ENCODE data around the gene ZBTB7B. TPM values are rescaled to one million over a fixed set of nuclear protein-coding genes. Genes with fewer than 3 reads are reported as not detected.

The ZBTB7B gene
- total and polyA plus RNA-seq, 9 of the 15 experiments (the other 6 are each of a cell fraction or from before 2014, with no cell fraction given): 0.04 to 46.5 (median 15.2) TPM

DNA sequence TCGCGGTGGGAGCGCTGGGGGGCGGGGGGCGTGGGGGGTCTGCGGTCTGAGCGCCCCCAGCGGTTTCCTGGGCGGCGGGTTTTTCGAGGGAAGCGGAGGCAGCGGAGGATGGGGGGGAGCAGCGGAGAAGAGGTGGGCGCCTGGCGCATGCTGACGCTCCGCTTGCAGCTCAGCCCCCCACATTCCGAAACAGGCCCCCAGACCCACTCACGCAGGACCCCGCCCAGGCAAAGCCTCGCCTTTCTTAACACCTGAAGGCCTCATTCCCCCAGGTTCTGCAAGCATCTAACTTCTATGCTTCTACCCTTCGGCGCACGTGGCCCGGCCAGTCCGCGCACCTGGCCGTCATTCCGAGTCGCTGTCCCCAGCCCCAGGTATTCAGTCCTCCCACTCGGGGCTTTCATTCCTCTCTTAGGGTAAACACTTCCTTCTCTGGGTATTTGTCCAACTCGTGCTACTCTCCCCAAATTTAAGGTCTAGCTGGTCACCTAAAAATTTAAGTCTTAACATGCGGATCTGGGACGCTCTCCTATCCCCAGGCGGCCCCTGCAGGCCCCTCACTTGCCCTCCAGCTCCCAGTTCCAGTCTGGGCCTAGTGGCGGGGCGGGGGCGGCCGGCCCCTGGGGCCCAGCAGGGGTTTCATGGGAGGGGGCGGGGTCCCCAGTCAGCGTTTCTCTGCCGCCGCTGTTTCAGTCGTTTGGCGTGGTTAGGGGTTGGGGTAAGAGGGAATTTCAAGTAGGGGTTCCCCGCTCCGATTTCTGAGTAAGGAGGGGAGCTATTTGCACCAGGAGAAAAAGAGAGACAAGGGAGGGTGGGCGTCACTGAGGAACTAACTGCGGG lies 2.8 kb upstream of the ZBTB7B start (continued):
- TF ChIP-seq, protein P1, sequence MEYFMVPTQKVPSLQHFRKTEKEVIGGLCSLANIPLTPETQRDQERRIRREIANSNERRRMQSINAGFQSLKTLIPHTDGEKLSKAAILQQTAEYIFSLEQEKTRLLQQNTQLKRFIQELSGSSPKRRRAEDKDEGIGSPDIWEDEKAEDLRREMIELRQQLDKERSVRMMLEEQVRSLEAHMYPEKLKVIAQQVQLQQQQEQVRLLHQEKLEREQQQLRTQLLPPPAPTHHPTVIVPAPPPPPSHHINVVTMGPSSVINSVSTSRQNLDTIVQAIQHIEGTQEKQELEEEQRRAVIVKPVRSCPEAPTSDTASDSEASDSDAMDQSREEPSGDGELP (CRISPR knock-in tag; IDR thresholded peaks at IDR 0.05; ENCODE audit: borderline replicate concordance): 0 out of 2 replicates have a peak, but pooled peaks have one; percentile 9
- TF ChIP-seq, protein P2, sequence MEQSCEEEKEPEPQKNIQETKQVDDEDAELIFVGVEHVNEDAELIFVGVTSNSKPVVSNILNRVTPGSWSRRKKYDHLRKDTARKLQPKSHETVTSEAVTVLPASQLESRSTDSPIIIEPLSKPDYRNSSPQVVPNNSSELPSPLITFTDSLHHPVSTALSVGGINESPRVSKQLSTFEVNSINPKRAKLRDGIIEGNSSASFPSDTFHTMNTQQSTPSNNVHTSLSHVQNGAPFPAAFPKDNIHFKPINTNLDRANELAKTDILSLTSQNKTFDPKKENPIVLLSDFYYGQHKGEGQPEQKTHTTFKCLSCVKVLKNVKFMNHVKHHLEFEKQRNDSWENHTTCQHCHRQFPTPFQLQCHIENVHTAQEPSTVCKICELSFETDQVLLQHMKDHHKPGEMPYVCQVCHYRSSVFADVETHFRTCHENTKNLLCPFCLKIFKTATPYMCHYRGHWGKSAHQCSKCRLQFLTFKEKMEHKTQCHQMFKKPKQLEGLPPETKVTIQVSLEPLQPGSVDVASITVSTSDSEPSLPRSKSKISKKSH (CRISPR knock-in tag; IDR thresholded peaks at IDR 0.05): no peak
- TF ChIP-seq E2F3 (CRISPR knock-in tag; IDR thresholded peaks at IDR 0.05): peak; percentile 15; the same call in 1 of the 2 replicates
- TF ChIP-seq, protein P3, sequence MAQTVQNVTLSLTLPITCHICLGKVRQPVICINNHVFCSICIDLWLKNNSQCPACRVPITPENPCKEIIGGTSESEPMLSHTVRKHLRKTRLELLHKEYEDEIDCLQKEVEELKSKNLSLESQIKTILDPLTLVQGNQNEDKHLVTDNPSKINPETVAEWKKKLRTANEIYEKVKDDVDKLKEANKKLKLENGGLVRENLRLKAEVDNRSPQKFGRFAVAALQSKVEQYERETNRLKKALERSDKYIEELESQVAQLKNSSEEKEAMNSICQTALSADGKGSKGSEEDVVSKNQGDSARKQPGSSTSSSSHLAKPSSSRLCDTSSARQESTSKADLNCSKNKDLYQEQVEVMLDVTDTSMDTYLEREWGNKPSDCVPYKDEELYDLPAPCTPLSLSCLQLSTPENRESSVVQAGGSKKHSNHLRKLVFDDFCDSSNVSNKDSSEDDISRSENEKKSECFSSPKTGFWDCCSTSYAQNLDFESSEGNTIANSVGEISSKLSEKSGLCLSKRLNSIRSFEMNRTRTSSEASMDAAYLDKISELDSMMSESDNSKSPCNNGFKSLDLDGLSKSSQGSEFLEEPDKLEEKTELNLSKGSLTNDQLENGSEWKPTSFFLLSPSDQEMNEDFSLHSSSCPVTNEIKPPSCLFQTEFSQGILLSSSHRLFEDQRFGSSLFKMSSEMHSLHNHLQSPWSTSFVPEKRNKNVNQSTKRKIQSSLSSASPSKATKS (CRISPR knock-in tag; IDR thresholded peaks at IDR 0.05): no peak
- TF ChIP-seq ZNF780A (CRISPR knock-in tag; IDR thresholded peaks at IDR 0.05): no peak
- TF ChIP-seq POLR2AphosphoS5 (IDR thresholded peaks at IDR 0.05; ENCODE audit: control insufficient read depth, insufficient read depth, low read depth, low read length): no peak; the same call in 1 of the 2 replicates
- TF ChIP-seq CHCHD3 (CRISPR knock-in tag; IDR thresholded peaks at IDR 0.05): no peak
- TF ChIP-seq, protein P4, sequence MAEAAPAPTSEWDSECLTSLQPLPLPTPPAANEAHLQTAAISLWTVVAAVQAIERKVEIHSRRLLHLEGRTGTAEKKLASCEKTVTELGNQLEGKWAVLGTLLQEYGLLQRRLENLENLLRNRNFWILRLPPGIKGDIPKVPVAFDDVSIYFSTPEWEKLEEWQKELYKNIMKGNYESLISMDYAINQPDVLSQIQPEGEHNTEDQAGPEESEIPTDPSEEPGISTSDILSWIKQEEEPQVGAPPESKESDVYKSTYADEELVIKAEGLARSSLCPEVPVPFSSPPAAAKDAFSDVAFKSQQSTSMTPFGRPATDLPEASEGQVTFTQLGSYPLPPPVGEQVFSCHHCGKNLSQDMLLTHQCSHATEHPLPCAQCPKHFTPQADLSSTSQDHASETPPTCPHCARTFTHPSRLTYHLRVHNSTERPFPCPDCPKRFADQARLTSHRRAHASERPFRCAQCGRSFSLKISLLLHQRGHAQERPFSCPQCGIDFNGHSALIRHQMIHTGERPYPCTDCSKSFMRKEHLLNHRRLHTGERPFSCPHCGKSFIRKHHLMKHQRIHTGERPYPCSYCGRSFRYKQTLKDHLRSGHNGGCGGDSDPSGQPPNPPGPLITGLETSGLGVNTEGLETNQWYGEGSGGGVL (CRISPR knock-in tag; IDR thresholded peaks at IDR 0.05): no peak
- no peak for TF ChIP-seq ZNF197 (CRISPR knock-in tag; IDR thresholded peaks at IDR 0.05; ENCODE audit: low read depth)
- TF ChIP-seq MTA2 (IDR thresholded peaks at IDR 0.05; ENCODE audit: low read depth): no peak
- TF ChIP-seq CXXC5 (CRISPR knock-in tag; IDR thresholded peaks at IDR 0.05): peak; percentile 55
- TF ChIP-seq NFYB (IDR thresholded peaks at IDR 0.05; ENCODE audit: extremely low read depth, insufficient read length): no peak
- no peak for TF ChIP-seq RAD21 (CRISPR knock-in tag; conservative IDR thresholded peaks at IDR 0.05 in 1 of 2, IDR thresholded peaks at IDR 0.05 in 1 of 2)
- TF ChIP-seq, protein P5, sequence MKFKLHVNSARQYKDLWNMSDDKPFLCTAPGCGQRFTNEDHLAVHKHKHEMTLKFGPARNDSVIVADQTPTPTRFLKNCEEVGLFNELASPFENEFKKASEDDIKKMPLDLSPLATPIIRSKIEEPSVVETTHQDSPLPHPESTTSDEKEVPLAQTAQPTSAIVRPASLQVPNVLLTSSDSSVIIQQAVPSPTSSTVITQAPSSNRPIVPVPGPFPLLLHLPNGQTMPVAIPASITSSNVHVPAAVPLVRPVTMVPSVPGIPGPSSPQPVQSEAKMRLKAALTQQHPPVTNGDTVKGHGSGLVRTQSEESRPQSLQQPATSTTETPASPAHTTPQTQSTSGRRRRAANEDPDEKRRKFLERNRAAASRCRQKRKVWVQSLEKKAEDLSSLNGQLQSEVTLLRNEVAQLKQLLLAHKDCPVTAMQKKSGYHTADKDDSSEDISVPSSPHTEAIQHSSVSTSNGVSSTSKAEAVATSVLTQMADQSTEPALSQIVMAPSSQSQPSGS (CRISPR knock-in tag; IDR thresholded peaks at IDR 0.05): no peak
- TF ChIP-seq, protein P6, sequence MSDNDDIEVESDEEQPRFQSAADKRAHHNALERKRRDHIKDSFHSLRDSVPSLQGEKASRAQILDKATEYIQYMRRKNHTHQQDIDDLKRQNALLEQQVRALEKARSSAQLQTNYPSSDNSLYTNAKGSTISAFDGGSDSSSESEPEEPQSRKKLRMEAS (CRISPR knock-in tag; IDR thresholded peaks at IDR 0.05): peak; percentile 94
- no peak for TF ChIP-seq SRSF7 (optimal IDR thresholded peaks at IDR 0.05; ENCODE audit: low read depth, low read length)
- no peak for TF ChIP-seq NCOA4 (IDR thresholded peaks at IDR 0.05; ENCODE audit: partially characterized antibody)
- peak; percentile 76 for TF ChIP-seq KDM5B (IDR thresholded peaks at IDR 0.05; ENCODE audit: insufficient replicate concordance, low read depth, low read length)

All from K562 (cell line).